Small intestine (tissue), 7 donors: ENCODE results near the gene ERN2. TPM values are rescaled to one million over a fixed set of nuclear protein-coding genes. Genes with fewer than 3 reads are reported as not detected.

Source experiments
- DNase-seq, 2 donors: peaks; one replicate each; pipeline versions ENCODE4 v3.0.0 to v3.0.0-alpha.2; 2013
- FAIRE-seq: peaks from 2 replicates; lab custom pipeline; 2012; peaks lifted over from hg19 to GRCh38; lab: Jason Lieb, UNC
- H3K27ac ChIP-seq, 3 donors: one replicate each; pipeline ENCODE4 v1.5.1; 2013; ENCODE audit warnings: low read length in 2 of 3, mild to moderate bottlenecking in 2 of 3, control low read depth in 1 of 3, inconsistent platforms in 1 of 3, low read depth in 1 of 3, moderate library complexity in 1 of 3
- H3K27me3 ChIP-seq, 3 donors: one replicate each; pipeline ENCODE4 v1.6.1; 2013; ENCODE audit warnings: low read length in 3 of 3, inconsistent platforms in 1 of 3; ENCODE audit not compliant: control insufficient read depth in 3 of 3, insufficient read depth in 3 of 3
- H3K36me3 ChIP-seq, 3 donors: one replicate each; pipeline ENCODE4 v1.6.1; 2013; ENCODE audit warnings: low read length in 3 of 3, inconsistent platforms in 1 of 3, low read depth in 1 of 3, mild to moderate bottlenecking in 1 of 3, moderate library complexity in 1 of 3; ENCODE audit not compliant: control insufficient read depth in 3 of 3, insufficient read depth in 2 of 3
- H3K4me1 ChIP-seq, 3 donors: one replicate each; pipeline ENCODE4 v1.6.1; 2013; ENCODE audit warnings: low read length in 2 of 3, inconsistent platforms in 1 of 3, low read depth in 1 of 3, mild to moderate bottlenecking in 1 of 3, moderate library complexity in 1 of 3; ENCODE audit not compliant: control insufficient read depth in 3 of 3, insufficient read depth in 2 of 3
- H3K4me3 ChIP-seq, 3 donors: one replicate each; pipeline ENCODE4 v1.5.1; 2013; ENCODE audit warnings: low read length in 3 of 3, control low read depth in 1 of 3, inconsistent platforms in 1 of 3, low read depth in 1 of 3, mild to moderate bottlenecking in 1 of 3, moderate library complexity in 1 of 3
- H3K9me3 ChIP-seq, 2 donors: one replicate each; pipeline ENCODE4 v1.6.1; 2013; ENCODE audit warnings: low read depth in 1 of 2, low read length in 1 of 2; ENCODE audit not compliant: control insufficient read depth in 2 of 2, insufficient read depth in 1 of 2
- WGBS, 3 donors: extraction: QIAGEN DNeasy Blood & Tissue Kit; methylation state at CpG; one replicate each; pipeline ENCODE4 v1.1.7; 2013; 5-methylcytosine and 5-hydroxymethylcytosine counted together
- polyA plus RNA-seq, 4 donors: library from polyadenylated mRNA; stranded (reverse) in 3 of 4; unstranded in 1 of 4; fragments of 200-250 nt in 3 of 4; fragments of 120-200 nt in 1 of 4; gene quantifications; one replicate each; pipeline versions ENCODE4 v1.2.1 to v1.2.3, GENCODE V29; 2013
- donor health status: healthy with polysubstance abuse.
- donor health status: control.
- donor health status: control.
- donor health status: Bipolar disorder and iron deficiency.
- donor health status: healthy.

Gene ERN2
- polyA plus RNA-seq, 4 donors = 5.4 to 38.8 (median 17.8) TPM

GRCh38 chr16:23689442-23690187 is 23.4 kb downstream of the ERN2 start:
- 96 to 98% (median 97%) methylated on average over 36 of the region's 36 CpGs for WGBS, 3 donors
- H3K36me3 ChIP-seq = peaks cover 13 to 65% (median 16%) of the 10 kb centered on the region in 3 donors
- no peak overlapping the region for H3K4me3 ChIP-seq
- H3K4me1 ChIP-seq = no peaks in the 10 kb centered on the region
- no peak overlapping the region for H3K27ac ChIP-seq
- FAIRE-seq = no peak
- H3K27me3 ChIP-seq = no peaks in the 10 kb centered on the region
- no peak for DNase-seq
- H3K9me3 ChIP-seq = no peaks in the 10 kb centered on the region

- DNase-seq = no peak
- peaks cover 16 to 76% (median 16%) of the 10 kb centered on the region in 3 donors for H3K36me3 ChIP-seq
These were observed 25.8 kb downstream of the ERN2 start for GRCh38 chr16:23687034-23687808.

DNA sequence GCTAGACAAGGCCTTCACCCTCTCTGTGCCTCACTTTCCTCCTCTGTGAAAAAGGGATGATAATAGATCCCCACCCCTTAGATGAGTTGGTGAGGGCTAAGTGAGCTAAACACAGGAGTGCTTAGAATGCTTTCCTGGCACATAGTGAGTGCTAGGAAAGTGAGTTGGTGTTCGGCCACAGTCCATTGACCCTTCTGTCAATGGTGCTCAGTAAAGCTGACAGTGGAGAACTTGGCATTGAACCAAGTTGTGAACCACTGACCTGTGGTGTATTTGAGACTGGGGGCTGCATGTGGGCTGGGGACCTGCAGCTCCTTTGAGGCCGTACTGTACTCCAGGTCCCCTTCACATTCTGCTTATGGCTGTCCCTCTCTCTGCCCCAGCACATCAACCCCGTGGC is 29.5 kb downstream of the ERN2 start:
- H3K36me3 ChIP-seq = peaks cover 0 to 58% (median 5%) of the 10 kb centered on the region in 3 donors
- FAIRE-seq = no peak
- H3K27ac ChIP-seq = no peak overlapping the region
- H3K27me3 ChIP-seq = no peaks in the 10 kb centered on the region
- no peak for DNase-seq
- 93 to 96% (median 94%) methylated on average over 3 of the region's 3 CpGs for WGBS, 3 donors
- no peaks in the 10 kb centered on the region for H3K9me3 ChIP-seq
- H3K4me1 ChIP-seq = peaks cover 0 to 4% (median 0%) of the 10 kb centered on the region in 3 donors
- no peak overlapping the region for H3K4me3 ChIP-seq

More at GRCh38 chr16:23687034-23687808, 25.8 kb downstream of the ERN2 start:
- no peak overlapping the region for H3K4me3 ChIP-seq
- H3K4me1 ChIP-seq = no peaks in the 10 kb centered on the region
- no peaks in the 10 kb centered on the region for H3K9me3 ChIP-seq
- 96 to 97% (median 97%) methylated on average over 16 of the region's 16 CpGs for WGBS, 3 donors
- no peak for FAIRE-seq
- no peaks in the 10 kb centered on the region for H3K27me3 ChIP-seq
- H3K27ac ChIP-seq = no peak overlapping the region

DNA sequence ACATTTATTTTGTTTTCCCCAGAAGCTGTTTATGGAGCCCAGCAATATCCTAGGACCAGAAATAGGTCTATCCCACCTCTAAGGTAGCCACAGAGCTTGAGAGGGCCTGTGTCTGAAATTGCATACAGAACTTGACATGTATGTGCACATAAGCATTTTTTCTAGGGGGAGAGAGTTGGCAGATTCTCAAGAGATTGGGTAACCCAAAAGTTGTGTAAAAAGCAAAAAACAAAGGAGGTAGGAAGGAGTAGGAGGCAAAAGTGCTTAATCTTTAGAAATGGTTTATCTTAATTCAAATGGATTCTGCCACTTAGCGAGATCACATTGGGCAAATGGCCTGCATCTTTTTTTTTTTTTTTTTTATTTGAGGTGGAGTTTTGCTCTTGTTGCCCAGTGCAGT is 30.8 kb downstream of the ERN2 start:
- no peaks in the 10 kb centered on the region for H3K27me3 ChIP-seq
- no peak for FAIRE-seq
- no peak for DNase-seq
- H3K4me1 ChIP-seq = peaks cover 0 to 8% (median 4%) of the 10 kb centered on the region in 3 donors
- H3K27ac ChIP-seq = no peak overlapping the region
- H3K9me3 ChIP-seq = no peaks in the 10 kb centered on the region
- no peak overlapping the region for H3K4me3 ChIP-seq
- 91 to 94% (median 93%) methylated on average over 1 of the region's 1 CpG for WGBS, 3 donors
- H3K36me3 ChIP-seq = peaks cover 0 to 46% (median 5%) of the 10 kb centered on the region in 3 donors

- Histone ChIP-seq H3K9me3 (no peaks in the 10 kb centered on the region), H3K27me3 (no peaks in the 10 kb centered on the region), H3K36me3 (peaks cover 0 to 40% (median 5%) of the 10 kb centered on the region in 3 donors), H3K27ac (no peak overlapping the region), H3K4me3 (peak overlapping the region in 1 of 3 donors; percentile 56), H3K4me1 (peaks cover 0 to 12% (median 7%) of the 10 kb centered on the region in 3 donors)
- 36 to 51% (median 42%) methylated on average over 5 to 6 of the region's 6 CpGs for WGBS, 3 donors
- DNase-seq (no peak), FAIRE-seq (no peak)
These were observed 33.1 kb downstream of the ERN2 start for GRCh38 chr16:23679986-23680336.

DNA sequence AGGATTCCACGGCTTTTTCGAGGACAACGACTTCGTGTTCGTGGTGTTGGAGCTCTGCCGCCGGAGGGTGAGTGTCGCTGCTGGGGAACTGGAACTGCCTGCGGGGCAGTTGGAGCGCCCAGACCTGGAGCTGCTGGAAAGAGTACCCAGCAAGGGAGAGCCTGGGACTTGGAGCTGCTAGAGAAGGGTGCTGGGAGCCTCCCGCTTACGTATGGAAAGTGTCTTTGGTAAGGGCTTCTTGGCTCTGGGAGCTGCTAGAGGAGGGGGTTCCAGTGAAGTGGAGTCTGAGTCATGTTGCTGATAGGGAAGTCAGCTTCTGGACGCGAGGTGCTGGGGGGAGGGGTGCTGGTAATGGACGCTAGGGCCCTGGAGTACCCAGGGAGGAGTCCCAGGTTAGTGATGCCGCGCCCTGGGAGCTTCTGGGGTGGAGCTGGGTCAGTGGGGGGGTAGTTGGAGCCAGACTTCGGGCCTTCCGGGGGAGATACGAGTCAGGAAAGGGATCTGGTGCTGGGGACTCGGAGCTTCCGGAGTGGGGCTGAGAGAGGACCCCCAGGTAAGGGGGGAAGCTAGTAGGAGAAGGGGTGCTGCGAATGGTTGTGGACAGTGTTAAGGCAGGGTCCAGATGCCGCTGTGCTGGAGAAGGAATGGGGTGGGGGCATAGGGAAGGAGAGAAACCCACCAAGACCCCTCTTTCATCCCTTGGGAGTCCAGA is 33.6 kb downstream of the ERN2 start:
- peaks cover 0 to 40% (median 5%) of the 10 kb centered on the region in 3 donors for H3K36me3 ChIP-seq
- 9 to 11% (median 10%) methylated on average over 24 of the region's 24 CpGs for WGBS, 3 donors
- H3K27ac ChIP-seq = no peak overlapping the region
- no peaks in the 10 kb centered on the region for H3K9me3 ChIP-seq
- H3K4me1 ChIP-seq = peaks cover 0 to 12% (median 7%) of the 10 kb centered on the region in 3 donors
- H3K27me3 ChIP-seq = no peaks in the 10 kb centered on the region
- no peak for FAIRE-seq
- peak overlapping the region; percentile 41 to 61 (median 56) for H3K4me3 ChIP-seq
- peak; percentile 66 for DNase-seq

- FAIRE-seq (no peak), DNase-seq (peak; percentile 87 to 91)
- H3K4me3 ChIP-seq = peak within 1 kb of the TSS; percentile 41 to 61 (median 56)
- 1% methylated on average over 72 to 75 of the region's 75 CpGs for WGBS, 3 donors
- H3K9me3 ChIP-seq = no peaks in the 10 kb centered on the region
- no peaks in the 10 kb centered on the region for H3K27me3 ChIP-seq
- peak within 1 kb of the TSS in 1 of 3 donors; percentile 1 for H3K27ac ChIP-seq
- H3K36me3 ChIP-seq = peaks cover 0 to 32% (median 2%) of the 10 kb centered on the region in 3 donors
- H3K4me1 ChIP-seq = peaks cover 0 to 12% (median 7%) of the 10 kb centered on the region in 3 donors
These were observed 34.4 kb downstream of the ERN2 start, which contains the start of gene PLK1 for GRCh38 chr16:23678430-23679273. Gene PLK1, plus strand, starts transcription at chr16:23678889. Its CDS starts 44 bp downstream, at chr16:23678933.
